Upper lobe of right lung (tissue), 1 donor: ENCODE data around the gene PRKAB1. TPM values are rescaled to one million over a fixed set of nuclear protein-coding genes. Genes with fewer than 3 reads are reported as not detected.

ENCODE experiments used
- ATAC-seq: fragments of 200-7000 bp; cut with Tn5 transposase; one replicate; pipeline ENCODE4 v1.9.1; 2020; ENCODE audit warnings: mild to moderate bottlenecking, moderate library complexity
- DNase-seq: peaks from one replicate; pipeline ENCODE4 v3.0.0-alpha.2; 2020
- H3K27ac ChIP-seq: fragments of 200-600 bp; one replicate; pipeline ENCODE4 v1.8.0; 2022
- H3K27me3 ChIP-seq: fragments of 200-600 bp; one replicate; pipeline ENCODE4 v1.8.0; 2022; ENCODE audit warnings: mild to moderate bottlenecking
- H3K36me3 ChIP-seq: fragments of 200-600 bp; one replicate; pipeline ENCODE4 v1.8.0; 2022
- H3K4me1 ChIP-seq: fragments of 200-600 bp; one replicate; pipeline ENCODE4 v1.8.0; 2022
- H3K4me3 ChIP-seq: fragments of 200-600 bp; one replicate; pipeline ENCODE4 v1.8.0; 2022; ENCODE audit warnings: mild to moderate bottlenecking
- H3K9me3 ChIP-seq: fragments of 200-600 bp; one replicate; pipeline ENCODE4 v1.8.0; 2022
- CTCF ChIP-seq: fragments of 200-600 bp; IDR thresholded peaks from one replicate; pipeline ENCODE4 v1.8.0; 2022; ENCODE audit warnings: antibody characterized with exemption
- intact Hi-C: fragments of 100-400 bp; cut with DNase I; formaldehyde crosslinking; loops from one replicate; pipeline ENCODE4 v1.11.0; 2022
- total RNA-seq: library from RNA; stranded (reverse); fragmentation: NEBNext Ultra II Directional; extraction: Animal tissue kit (Norgen Biotek cat#: 25700); gene quantifications from one replicate; pipeline ENCODE4 v1.2.1, GENCODE V29; 2021
- donor health status: DM: no; HTN: yes; CAD: no; lungs with severe emphysema.

The PRKAB1 gene
- total RNA-seq, 1 donor from 2014 or later = 54.7 TPM

- ATAC-seq = peak; percentile 69
- peaks cover 11% of the 10 kb centered on the region for H3K4me1 ChIP-seq
- DNase-seq = peak; percentile 72
Measured at GRCh38 chr12:119710374-119710964, 42.5 kb downstream of the PRKAB1 start.

GRCh38 chr12:119710965-119711551 is 43.1 kb downstream of the PRKAB1 start:
- H3K4me1 ChIP-seq = peaks cover 17% of the 10 kb centered on the region
- peak overlapping the region; percentile 80 for H3K27ac ChIP-seq
- ATAC-seq = peak; percentile 78
- DNase-seq = peak; percentile 67
- no peaks in the 10 kb centered on the region for H3K36me3 ChIP-seq
- no peaks in the 10 kb centered on the region for H3K9me3 ChIP-seq
- no peak for TF ChIP-seq CTCF
- no peak overlapping the region for H3K4me3 ChIP-seq
- intact Hi-C loops = no loop called here
- no peaks in the 10 kb centered on the region for H3K27me3 ChIP-seq

More at GRCh38 chr12:119710374-119710964, 42.5 kb downstream of the PRKAB1 start:
- no peak for TF ChIP-seq CTCF
- no peaks in the 10 kb centered on the region for H3K36me3 ChIP-seq
- no peaks in the 10 kb centered on the region for H3K27me3 ChIP-seq
- no peak overlapping the region for H3K4me3 ChIP-seq
- intact Hi-C loops = no loop called here
- no peaks in the 10 kb centered on the region for H3K9me3 ChIP-seq
- peak overlapping the region; percentile 80 for H3K27ac ChIP-seq

GRCh38 chr12:119711693-119712092 is 43.8 kb downstream of the PRKAB1 start:
- Histone ChIP-seq H3K9me3 (no peaks in the 10 kb centered on the region), H3K4me1 (peaks cover 21% of the 10 kb centered on the region), H3K27ac (peak overlapping the region; percentile 52), H3K4me3 (no peak overlapping the region), H3K27me3 (no peaks in the 10 kb centered on the region), H3K36me3 (no peaks in the 10 kb centered on the region)
- intact Hi-C loops = no loop called here
- no peak for ATAC-seq
- DNase-seq = no peak
- no peak for TF ChIP-seq CTCF

GRCh38 chr12:119712721-119713120 is 44.8 kb downstream of the PRKAB1 start:
- TF ChIP-seq CTCF = no peak
- Histone ChIP-seq H3K4me1 (peaks cover 24% of the 10 kb centered on the region), H3K36me3 (no peaks in the 10 kb centered on the region), H3K27me3 (no peaks in the 10 kb centered on the region), H3K27ac (peak overlapping the region; percentile 11), H3K9me3 (no peaks in the 10 kb centered on the region), H3K4me3 (no peak overlapping the region)
- ATAC-seq = no peak
- intact Hi-C loops = no loop called here
- no peak for DNase-seq

GRCh38 chr12:119713551-119714031 is 45.7 kb downstream of the PRKAB1 start:
- Histone ChIP-seq H3K36me3 (no peaks in the 10 kb centered on the region), H3K27me3 (no peaks in the 10 kb centered on the region), H3K4me3 (no peak overlapping the region), H3K27ac (peak overlapping the region; percentile 11), H3K9me3 (no peaks in the 10 kb centered on the region), H3K4me1 (peaks cover 24% of the 10 kb centered on the region)
- DNase-seq (peak; percentile 78), ATAC-seq (peak; percentile 68)
- intact Hi-C loops = no loop called here
- TF ChIP-seq CTCF = no peak
